Activated CD8-positive, alpha-beta memory T cell treated with anti-CD3 and anti-CD28 coated beads for 24 hours (primary cell): ENCODE data around the gene FAM219A.
"Not testable (repeated sequence)": the region's sequence is repeated elsewhere in the genome, so short reads cannot be mapped to it uniquely, and the experiment has no call there.

Experiments
- DNase-seq: peaks from one replicate; pipeline ENCODE4 v3.0.0-alpha.2; 2020

Gene FAM219A

DNA sequence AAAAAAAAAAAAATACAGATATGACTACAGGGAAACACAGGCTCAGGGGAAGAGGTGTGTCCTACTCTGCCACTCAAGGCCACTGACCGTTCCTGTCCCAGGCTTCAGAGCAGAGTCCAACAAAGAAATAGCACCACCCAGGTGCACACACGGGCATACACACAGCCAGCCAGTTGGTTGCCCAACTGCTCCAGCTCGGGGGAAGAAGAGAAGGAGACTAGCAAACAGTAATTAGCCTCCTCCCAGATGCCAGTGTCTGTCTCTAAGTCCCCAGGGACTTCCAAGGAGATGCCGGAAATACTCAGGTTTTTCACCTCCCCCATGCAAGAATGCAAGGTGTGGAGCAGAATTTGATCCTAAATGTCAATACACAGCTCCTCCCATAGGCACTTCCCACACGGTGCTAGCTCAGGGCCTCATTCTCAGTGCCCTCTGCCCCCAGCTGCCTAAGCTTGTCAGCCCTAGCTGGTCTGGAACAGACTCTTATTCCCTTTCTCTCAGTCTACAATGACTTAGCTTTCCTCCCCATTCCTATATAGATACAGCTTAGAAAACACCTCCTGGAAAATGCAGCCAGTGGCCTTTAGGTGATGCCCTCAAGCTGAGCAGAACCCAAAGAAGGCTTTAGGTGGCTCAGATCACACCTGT, 83.3 kb downstream of the FAM219A start:
- DNase-seq: no peak

DNA sequence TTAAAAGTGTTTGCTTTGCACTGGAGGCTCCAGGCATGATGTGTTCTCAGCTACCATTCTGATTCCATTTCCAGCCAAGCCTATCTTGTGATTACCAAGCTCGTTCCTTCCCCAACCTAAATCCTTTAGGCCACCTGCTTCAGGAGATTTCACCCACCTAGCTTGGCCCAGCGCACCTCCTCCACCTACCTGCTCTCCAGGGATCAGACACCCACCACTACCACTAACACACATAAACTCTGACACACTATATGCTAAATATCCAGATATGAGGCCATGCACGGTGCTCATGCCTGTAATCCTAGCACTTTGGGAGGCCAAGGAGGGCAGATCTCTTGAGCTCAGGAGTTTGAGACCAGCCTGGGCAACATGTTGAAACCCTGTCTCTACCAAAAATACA, 84.0 kb downstream of the FAM219A start:
- DNase-seq: no peak

DNA sequence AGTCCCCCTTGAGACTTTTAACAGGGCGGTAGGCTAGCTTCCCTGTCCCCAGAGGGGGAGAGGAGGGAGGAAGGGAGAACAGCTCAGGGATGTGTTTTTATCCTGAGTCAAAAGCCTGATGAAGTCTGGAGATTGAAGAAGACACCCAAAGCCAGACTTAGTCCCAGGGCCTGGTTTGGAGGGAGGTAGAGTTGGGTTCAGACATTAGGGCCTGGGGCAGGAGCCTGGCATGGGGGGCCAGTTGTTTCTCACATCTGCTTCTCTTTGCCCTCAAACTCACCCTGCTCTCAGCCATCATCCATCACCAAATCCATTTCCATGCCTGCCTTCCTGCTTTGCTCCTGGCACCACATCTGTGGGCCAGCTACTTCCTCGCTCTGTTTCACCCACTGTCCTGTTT, 84.6 kb downstream of the FAM219A start:
- DNase-seq: no peak

GRCh38 chr9:34372467-34373011, 85.8 kb downstream of the FAM219A start:
- no peak for DNase-seq

DNA sequence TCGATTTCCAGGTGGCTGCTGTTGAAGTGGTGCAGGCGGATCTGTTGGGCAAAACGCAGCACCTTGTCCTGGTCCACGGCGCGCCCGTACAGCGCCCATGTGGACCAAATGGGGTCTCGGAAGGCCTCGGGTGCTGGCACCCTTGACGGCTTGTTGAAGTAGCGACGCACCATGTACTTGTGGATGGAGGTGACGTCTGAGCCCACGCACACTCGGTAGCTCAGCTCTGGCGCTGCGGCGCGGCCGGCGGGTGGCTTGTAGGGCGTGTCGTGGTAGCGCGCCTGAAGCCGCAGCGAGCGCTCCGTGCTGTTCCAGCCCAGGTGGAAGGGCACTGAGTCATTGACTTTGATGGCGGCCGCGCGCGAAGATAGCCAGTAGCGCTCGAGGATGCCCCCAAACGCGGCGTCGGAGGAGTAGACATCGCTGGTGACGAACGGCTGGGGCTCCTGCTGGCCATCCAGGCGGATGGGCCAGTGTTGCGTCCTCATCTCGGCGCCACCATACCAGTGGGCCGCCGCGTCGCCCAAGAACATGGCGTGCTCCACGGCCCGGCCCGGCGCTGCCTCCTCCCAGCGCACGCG, 86.4 kb downstream of the FAM219A start:
- no peak for DNase-seq

GRCh38 chr9:34370970-34371880, 87.1 kb downstream of the FAM219A start:
- DNase-seq: no peak

DNA sequence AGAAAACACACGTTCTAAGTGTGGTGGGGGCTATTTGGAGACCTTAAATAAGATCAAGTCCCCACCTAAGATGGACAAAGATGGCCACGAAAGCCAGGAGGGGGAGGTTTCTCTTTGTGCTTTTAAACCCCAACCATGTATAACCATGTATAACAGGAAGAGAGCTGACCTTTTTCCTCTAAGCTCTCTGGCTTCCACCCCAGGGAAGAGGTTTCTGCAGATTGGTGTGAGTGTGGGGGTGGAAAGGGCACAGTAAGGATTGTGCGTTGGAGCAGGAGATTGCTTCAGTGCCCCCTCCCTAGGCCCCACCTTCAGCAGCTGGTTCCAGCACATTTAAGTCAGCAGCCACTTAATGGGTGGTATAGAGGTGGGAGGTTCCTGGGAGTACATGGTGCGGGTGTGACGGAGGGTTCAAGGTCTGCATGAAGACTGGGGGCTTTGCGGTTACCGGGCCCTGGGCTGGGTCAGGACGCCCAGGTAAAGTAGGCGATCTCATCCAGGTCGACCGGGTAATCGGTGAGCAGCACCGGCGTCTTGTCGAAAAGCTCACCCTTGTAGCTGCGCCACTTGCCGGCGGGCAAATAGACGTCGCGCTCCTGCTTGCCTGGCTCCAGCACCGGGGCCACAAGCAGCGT, 87.9 kb downstream of the FAM219A start:
- no peak for DNase-seq

DNA sequence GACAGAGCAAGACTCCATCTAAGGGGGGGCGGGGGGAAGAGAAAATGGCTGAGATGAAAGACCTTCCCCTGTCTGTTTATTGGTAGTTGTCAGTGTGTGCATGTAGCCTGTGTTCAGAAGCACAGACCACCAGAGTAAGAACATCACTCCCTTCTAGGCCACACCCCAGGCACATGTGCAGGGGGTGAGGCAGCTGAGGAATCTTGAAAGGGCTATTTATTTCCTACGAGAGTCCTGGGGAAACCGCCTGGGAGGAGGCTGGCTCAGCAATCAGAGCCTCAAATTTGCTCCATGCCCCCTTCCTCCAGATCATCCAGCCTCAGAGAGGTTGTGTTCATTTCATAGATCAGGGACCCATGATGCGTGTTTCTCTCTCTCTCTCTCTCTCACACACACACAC, 88.7 kb downstream of the FAM219A start:
- no peak for DNase-seq

DNA sequence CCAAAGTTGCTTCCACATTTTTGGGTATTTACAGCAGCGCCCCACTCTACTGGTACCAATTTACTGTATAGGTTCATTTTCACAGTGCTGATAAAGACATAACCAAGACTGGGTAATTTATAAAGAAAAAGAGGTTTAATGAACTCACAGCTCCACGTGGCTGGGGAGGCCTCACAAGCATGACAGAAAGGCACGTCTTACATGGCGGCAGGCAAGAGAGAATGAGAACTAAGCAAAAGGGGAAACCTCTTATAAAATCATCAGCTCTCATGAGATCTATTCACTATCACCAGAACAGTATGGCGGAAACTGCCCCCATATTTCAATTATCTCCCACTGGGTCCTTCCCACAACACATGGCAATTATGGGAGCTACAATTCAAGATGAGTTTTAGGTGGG, 89.6 kb downstream of the FAM219A start:
- not testable (repeated sequence) for DNase-seq

GRCh38 chr9:34367751-34368410, 90.5 kb downstream of the FAM219A start:
- DNase-seq: not testable (repeated sequence)

GRCh38 chr9:34366365-34366764, 92.0 kb downstream of the FAM219A start:
- no peak for DNase-seq

- DNase-seq: no peak
Measured at GRCh38 chr9:34365282-34365681, 93.1 kb downstream of the FAM219A start.

DNA sequence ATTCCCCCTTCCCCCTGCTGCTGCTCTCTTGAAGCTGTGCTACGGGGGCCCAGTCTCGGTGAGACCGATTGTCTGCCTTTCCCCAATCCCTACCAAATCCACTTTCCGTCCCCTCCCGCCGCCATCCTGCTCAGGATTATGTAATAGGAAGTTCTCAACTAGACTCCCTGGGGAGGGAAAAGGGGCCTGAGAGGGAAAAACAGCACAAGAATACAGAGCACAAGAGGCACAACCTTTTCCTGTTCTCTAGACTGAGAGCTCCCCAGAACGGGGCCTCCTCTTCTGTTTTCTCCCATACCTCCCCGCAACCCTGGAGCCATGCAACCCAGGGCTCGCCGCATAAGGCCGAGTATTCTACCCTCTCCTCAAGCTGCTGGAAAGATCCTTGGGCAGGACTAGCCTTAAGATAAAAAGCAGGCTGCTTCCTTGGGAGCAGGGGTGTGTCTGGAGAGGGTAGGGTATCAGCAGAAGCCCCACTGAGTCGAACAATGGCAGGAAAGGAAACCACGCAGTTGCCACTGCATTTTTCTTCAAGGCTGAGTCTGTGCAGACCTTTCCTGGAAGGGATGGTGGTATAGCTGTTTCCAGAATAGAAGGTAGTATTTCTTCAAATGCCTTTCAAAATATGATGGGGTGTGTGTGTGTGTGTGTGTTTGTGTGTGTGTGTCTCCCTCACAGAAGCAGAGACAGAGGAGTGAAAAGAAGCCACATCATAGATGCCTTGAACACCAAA, 94.6 kb downstream of the FAM219A start:
- peak; percentile 47 for DNase-seq

- no peak for DNase-seq
Measured at GRCh38 chr9:34362614-34363214, 95.7 kb downstream of the FAM219A start.

DNA sequence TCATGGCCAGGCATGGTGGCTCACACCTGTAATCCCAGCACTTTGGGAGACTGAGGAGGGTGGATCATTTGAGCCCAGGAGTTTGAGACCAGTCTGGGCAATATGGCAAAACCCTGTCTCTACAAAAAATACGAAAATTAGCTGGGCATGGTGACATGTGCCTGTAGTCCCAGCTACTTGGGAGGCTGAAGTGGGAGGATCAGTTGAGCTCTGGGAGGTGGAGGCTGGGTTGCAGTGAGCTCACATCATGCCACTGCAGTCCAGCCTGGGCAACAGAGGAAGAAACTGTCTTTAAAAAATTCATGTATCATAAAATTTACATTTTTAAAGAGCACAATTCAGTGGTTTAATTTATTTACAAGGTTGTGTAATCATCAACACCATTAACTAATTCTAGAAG, 105.4 kb downstream of the FAM219A start:
- DNase-seq: peak; percentile 17

DNA sequence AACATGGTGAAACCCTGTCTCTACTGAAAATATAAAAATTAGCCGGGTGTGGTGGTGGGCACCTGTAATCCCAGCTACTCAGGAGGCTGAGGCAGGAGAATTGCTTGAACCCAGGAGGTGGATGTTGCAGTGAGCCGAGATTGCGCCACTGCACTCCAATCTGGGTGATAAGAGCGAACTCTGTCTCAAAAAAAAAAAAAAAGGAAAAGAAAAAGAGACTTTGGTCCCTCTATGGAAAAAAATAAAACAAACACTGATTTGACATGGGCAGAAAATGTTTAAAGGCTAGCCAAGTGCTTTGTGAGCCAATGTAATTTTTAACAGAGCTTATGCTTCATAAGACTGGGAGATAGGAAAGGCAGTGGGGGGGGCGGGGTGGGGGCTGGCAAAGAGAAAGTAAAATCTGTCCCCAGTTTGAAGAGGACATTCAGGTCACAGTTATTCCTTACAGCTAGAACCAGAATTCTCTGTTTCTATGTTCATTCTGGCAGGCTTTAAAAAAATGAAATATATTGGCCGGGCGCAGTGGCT, 106.2 kb downstream of the FAM219A start:
- not testable (repeated sequence) for DNase-seq

GRCh38 chr9:34349324-34349723, 109.0 kb downstream of the FAM219A start:
- DNase-seq: no peak
